T follicular helper cell (primary cell): ENCODE results near the gene ACVR1.
"Not testable (repeated sequence)": the region's sequence is repeated elsewhere in the genome, so short reads cannot be mapped to it uniquely, and the experiment has no call there.

Experiments used
- DNase-seq: peaks from one replicate; pipeline ENCODE4 v3.0.0-alpha.2; 2020; ENCODE audit warnings: low read depth

Gene ACVR1

DNA sequence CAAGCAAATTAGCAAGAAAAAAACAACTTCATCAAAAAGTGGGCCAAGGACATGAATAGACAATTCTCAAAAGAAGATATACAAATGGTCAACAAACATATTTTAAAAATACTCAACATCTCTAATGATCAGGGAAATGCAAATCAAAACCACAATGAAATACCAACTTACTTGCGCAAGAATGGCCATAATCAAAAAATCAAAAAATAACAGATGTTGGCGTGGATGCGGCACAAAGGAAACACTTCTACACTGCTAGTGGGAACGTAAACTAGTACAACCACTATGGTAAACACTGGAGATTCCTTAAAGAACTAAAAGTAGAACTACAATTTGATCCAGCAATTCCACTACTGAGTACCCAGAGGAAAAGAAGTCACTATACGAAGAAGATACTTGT lies 119.7 kb downstream of the ACVR1 start:
- DNase-seq = not testable (repeated sequence)

DNA sequence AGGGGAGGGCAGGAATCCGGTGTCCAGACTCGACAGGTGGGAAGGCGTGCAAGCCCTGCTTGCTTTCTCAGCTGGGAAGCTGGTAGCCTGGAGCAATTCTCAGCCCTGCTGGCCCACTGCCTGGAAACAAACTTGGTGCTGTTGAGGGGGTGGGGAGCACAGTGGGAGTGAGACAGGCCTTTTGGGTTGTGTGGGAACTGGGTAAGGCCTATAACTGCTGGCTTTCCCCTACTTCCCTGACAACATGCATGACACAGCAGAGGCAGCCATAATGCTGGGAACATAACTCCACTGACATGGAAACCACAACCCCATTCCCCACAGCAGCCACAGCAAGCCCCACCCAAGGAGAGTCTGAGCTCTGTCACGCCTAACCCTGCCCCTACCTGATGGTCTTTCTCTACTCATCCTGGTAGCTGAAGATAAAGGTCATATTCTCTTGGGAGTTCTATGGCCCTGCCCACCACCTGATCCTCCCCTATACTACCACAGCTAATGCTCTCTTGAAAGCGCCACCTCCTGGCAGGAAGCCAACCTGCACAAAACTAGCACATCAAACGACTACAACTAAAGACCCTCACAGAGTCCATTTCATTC lies 124.6 kb downstream of the ACVR1 start:
- DNase-seq = peak; percentile 8

DNA sequence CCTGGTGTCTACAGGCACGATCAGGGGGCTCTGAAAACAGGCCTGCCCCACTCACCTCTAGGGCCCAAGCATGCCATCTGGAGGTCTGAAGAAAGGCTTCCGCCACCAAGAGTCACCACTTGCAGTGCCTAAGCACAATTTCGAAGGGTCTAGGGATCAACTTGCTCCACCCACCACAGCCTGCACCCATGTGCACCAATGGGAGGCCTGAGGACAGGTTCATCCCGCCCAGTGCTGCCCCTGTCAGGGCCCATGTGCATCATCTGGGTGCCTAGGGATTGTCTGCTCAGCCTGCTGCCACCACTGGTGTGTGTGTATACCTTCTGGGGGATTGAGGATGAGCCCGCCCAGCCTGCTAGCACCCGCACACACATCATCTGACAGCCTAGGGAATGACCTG lies 126.4 kb downstream of the ACVR1 start:
- DNase-seq = no peak

- no peak for DNase-seq
These were observed 127.6 kb downstream of the ACVR1 start for GRCh38 chr2:157748371-157749142.

GRCh38 chr2:157747695-157748370 lies 128.3 kb downstream of the ACVR1 start:
- no peak for DNase-seq

- no peak for DNase-seq
These were observed 128.8 kb downstream of the ACVR1 start for GRCh38 chr2:157747280-157747679.

GRCh38 chr2:157746234-157746950 lies 129.7 kb downstream of the ACVR1 start:
- no peak for DNase-seq

GRCh38 chr2:157744571-157745076 lies 131.5 kb downstream of the ACVR1 start:
- no peak for DNase-seq

GRCh38 chr2:157743051-157743450 lies 133.1 kb downstream of the ACVR1 start:
- no peak for DNase-seq

- DNase-seq = no peak
These were observed 134.2 kb downstream of the ACVR1 start for GRCh38 chr2:157741819-157742484.

DNA sequence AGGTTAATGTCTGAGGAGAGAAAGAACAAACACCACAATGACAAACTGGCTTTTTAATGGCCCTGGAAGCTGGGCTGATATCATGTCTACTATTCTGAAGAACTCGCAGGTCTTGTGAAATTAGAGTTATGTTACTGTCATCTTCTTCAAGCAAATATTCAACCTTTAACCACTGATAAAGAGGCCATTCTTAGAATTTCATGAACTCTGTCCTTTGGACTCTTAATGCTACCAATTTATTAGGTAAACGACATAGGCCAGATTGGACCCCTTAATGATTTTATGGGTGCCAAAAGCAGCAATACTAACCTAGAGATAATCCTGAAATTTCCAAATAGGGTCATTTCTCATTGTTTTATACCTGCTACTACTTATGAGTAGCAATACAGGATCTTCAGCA lies 138.5 kb downstream of the ACVR1 start:
- no peak for DNase-seq

GRCh38 chr2:157735532-157735931 lies 140.6 kb downstream of the ACVR1 start:
- no peak for DNase-seq

DNA sequence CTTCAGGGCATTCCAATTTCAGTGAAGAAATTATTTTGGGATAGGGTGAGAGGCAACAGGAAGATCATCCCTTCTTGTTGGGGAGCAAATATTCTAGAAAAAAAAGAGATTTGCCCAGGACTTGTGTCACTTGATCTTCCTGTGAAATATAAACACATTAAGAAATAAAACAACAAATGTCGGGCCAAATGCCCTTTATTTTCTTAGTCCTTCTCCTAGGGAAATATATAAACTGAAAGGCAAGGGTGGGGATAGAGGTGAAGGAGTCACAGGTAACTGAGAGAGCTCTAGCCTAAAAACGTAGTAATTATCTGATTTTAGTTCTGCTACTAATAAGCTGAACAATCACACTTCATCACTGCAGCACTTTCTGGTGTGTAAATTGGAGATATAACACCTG lies 142.9 kb downstream of the ACVR1 start:
- DNase-seq = no peak

DNA sequence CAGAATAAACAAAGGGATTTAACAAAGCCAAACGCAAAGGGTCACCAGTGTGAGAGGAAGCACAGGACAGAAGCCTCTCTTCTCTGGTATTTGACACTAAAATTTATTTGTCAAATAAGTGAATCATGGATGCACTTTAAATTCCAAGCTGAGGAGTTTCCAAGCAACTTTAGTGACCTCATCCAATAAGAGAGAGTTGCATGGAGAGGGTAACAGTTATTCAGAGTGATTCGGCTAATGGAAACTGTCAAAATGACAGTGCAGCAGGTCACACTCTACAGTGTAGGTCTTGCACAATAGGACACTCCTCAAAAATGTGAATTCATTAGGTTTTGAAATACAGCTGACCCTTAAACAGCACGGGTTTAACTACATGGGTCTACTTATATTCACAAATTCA lies 143.5 kb downstream of the ACVR1 start:
- DNase-seq = no peak

GRCh38 chr2:157727693-157728092 lies 148.4 kb downstream of the ACVR1 start:
- no peak for DNase-seq

DNA sequence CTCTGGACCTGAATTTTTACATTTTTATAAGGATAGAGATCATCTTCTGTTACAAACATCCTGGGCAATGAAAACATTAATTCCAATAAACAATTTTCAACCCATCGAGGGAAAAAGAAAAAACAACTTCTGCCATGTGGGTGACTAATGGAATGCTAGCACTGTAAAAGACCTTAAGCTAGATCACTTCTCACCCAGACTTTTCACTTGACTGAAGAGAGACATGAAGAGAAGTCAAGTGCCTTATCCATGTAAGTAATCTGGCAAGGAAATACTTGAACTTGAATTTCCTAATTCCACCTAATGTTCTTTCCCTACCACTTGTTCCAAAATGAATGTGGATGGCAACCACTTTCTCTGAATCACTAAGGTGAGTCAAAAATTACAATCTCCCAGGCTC lies 149.2 kb downstream of the ACVR1 start:
- DNase-seq = no peak

DNA sequence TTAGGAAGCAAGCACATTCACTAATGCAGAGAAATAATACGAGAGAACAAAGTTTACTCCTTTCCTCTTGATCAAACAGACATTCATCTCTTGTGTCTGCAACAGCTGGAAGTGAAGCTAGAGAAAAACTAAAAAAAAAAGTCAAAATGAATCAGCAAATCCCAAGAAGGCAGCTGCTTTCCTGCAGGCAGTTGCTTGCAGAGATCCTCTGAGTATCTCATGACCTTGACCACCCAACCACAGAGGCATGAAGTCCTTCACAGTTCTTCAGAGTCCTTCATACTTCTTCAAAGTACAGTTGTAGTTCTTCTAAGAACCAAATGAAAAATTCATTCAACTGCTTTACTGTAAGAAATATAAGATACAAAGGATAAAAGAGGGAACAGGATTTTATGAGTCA lies 150.3 kb downstream of the ACVR1 start:
- DNase-seq = no peak

DNA sequence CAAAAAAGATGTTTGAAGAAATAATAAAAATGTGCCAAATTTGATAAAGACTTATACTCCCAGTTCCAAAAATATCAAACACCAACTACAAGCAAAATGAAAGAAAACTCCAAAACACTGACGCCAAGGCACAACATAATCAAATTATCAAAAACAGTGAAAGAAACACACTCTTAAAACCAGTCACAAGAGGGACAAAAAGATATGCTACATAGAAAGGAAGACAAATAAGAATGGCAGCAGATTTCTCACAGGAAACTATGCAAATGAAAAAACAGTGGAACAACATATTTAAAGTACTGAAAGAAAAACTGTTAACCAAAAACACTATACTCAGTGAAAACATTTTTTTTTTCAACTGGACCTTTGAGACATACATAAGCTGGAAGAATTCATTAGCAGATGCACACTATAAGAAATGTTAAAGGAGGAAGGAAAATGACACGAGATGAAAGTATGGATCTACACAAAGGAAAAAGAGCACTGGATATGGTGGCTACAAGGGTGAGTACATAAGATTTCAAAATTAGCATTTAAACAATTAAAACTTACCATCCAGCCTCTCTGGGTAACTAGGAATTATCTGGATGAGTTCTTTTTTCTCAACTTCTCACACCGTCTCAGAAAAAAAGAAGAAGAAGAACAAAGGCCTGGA lies 153.4 kb downstream of the ACVR1 start:
- DNase-seq = no peak

DNA sequence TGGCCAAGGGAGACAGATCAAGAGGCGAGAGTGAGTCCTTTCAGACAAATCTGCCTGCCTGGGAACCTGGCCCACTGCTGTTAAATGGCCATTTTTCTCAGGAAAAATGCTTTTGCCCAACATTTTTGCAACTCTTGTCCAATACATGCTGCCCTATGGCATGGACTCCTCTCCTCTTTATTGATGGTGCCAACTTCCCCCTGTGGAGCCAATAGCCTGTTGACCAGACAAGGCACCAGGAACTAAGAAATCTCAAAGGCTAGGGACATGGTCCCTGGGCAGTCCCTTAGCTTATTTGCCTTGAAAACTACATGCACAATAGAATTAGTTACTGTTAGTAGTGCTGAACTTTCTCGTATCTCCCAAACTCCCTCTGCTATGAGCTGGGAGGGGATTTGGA lies 155.6 kb downstream of the ACVR1 start:
- DNase-seq = no peak

DNA sequence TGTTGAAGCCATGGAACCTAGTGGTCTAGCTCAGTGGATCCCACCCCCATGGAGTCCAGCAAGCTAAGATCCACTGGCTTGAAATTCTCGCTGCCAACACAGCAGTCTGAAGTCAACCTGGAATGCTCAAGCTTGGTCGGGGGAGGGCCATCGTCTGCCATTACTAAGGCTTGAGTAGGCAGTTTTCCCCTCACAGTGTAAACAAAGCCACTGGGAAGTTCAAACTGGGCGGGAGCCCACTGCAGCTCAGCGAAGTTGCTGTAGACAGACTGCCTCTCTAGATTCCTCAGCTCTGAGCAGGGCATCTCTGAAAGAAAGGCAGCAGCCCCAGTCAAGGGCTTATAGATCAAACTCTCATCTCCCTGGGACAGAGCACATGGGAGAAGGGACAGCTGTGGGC lies 171.5 kb downstream of the ACVR1 start:
- DNase-seq = not testable (repeated sequence)

DNA sequence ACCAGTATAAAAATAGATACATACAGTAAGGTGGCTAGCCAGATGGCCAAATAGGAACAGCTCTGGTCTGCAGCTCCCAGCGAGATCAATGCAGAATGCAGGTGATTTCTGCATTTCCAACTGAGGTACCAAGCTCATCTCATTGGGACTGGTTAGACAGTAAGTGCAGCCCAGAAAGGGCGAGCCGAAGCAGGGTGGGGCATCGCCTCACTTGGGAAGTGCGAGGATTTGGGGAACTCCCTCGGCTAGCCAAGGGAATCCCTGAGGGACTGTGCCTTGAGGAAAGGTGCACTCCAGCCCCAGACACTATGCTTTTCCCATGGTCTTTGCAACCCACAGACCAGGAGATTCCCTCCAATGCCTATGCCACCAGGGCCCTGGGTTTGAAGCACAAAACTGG lies 172.0 kb downstream of the ACVR1 start:
- DNase-seq = not testable (repeated sequence)
